ENCODE measurements around the gene GATAD2A. TPM values are rescaled to one million over a fixed set of nuclear protein-coding genes. Genes with fewer than 3 reads are reported as not detected.

Gene GATAD2A
- total and polyA plus RNA-seq, 2 of the 8 experiments (the other 6 are each of a cell fraction or from before 2014, with no cell fraction given), result 38.4 to 205 TPM

- H4K5ac ChIP-seq (ENCODE audit: insufficient read length, low read depth, low read length), result no peak overlapping the region
- peaks cover 14% of the 10 kb centered on the region for H3K79me1 ChIP-seq (ENCODE audit: low read depth, low read length)
- H4K91ac ChIP-seq (replicated peaks; ENCODE audit: insufficient read length, low read length), result no peak overlapping the region
- no peak overlapping the region for H3K4ac ChIP-seq (replicated peaks; ENCODE audit: insufficient read length, low read depth, low read length)
- H3K18ac ChIP-seq (ENCODE audit: extremely low read depth, low read length), result no peak overlapping the region
- peaks cover 4 to 41% (median 18%) of the 10 kb centered on the region in 4 experiments; a peak in 6 of 8 replicates for H3K36me3 ChIP-seq (ENCODE audit: control insufficient read depth in 2 of 4, insufficient read depth in 4 of 4, low read length in 3 of 4)
- no peak overlapping the region for H2BK20ac ChIP-seq (ENCODE audit: low read length)
- no peak for FAIRE-seq
- no peak overlapping the region for H3K23ac ChIP-seq (ENCODE audit: insufficient read length)
- 93% methylated on average over 7 of the region's 7 CpGs; no CpG with 5 or more reads in 1 of the 2 experiments for WGBS, 2 experiments (ENCODE audit: extremely low coverage in 1 of 2, insufficient coverage in 1 of 2, insufficient read length in 1 of 2, insufficient replicate concordance in 2 of 2, low coverage in 1 of 2, low lambda C conversion rate in 2 of 2, missing lambda C conversion rate in 1 of 2)
- H2BK120ac ChIP-seq (replicated peaks; ENCODE audit: low read depth, low read length), result no peak overlapping the region
- TF ChIP-seq SIN3A (conservative IDR thresholded peaks at IDR 0.05 in 1 of 2, IDR thresholded peaks at IDR 0.05 in 1 of 2; ENCODE audit: low read depth in 1 of 2, low read length in 2 of 2) (no peak), POLR2A (IDR thresholded peaks at IDR 0.05; ENCODE audit: control extremely low read depth in 1 of 2, low read depth in 2 of 2, low read length in 2 of 2) (no peak), TEAD4 (IDR thresholded peaks at IDR 0.05; ENCODE audit: low read depth, low read length) (no peak), USF2 (IDR thresholded peaks at IDR 0.05; ENCODE audit: low read length) (no peak), EGR1 (IDR thresholded peaks at IDR 0.05; ENCODE audit: borderline replicate concordance, low read depth, low read length) (no peak)
- no peak overlapping the region for H3K14ac ChIP-seq (ENCODE audit: insufficient read length)
- H3K4me3 ChIP-seq (ENCODE audit: extremely low read depth in 1 of 4, insufficient read depth in 2 of 4, low read depth in 3 of 4, low read length in 4 of 4), result no peak overlapping the region
- no peak overlapping the region for H2AFZ ChIP-seq (ENCODE audit: low read length)
- H3K4me1 ChIP-seq (replicated peaks in 1 of 4; ENCODE audit: control insufficient read depth in 3 of 4, insufficient read depth in 4 of 4, low read length in 3 of 4), result no peaks in the 10 kb centered on the region; a peak in 3 of 7 replicates
- no peak overlapping the region for H2AK5ac ChIP-seq (ENCODE audit: low read depth, low read length)
- H4K8ac ChIP-seq (ENCODE audit: extremely low read depth, insufficient read depth, low read length), result no peak overlapping the region; the same call in 1 of the 2 replicates
- POLR2A ChIA-PET (ENCODE audit: partially characterized antibody), result interaction anchor here (0.9 to 3.1 kb wide), 3 partner anchors 9 to 34 kb away, joined by 3 to 13 read pairs (median 4); no protein-coding TSS in a partner anchor
- peaks cover 0 to 42% of the 10 kb centered on the region in 2 experiments; a peak in 2 of 4 replicates for H3K79me2 ChIP-seq (ENCODE audit: control insufficient read depth in 1 of 2, insufficient read depth in 2 of 2, low read length in 2 of 2)
- H3K56ac ChIP-seq (replicated peaks; ENCODE audit: insufficient read length, low read depth, low read length), result no peak overlapping the region
- H3K27ac ChIP-seq (ENCODE audit: low read depth, low read length), result no peak overlapping the region
- no peak overlapping the region for H2BK12ac ChIP-seq (ENCODE audit: low read depth, low read length)
- no peak overlapping the region for H3K4me2 ChIP-seq (ENCODE audit: insufficient read depth in 1 of 2, low read depth in 2 of 2, low read length in 2 of 2)
- CTCF ChIA-PET (ENCODE audit: partially characterized antibody), result no interaction called here
- H2BK15ac ChIP-seq (ENCODE audit: low read length), result no peak overlapping the region
- H3K27me3 ChIP-seq (replicated peaks in 1 of 4; ENCODE audit: control insufficient read depth in 3 of 4, extremely low read depth in 1 of 4, insufficient read depth in 3 of 4, low read length in 3 of 4), result no peaks in the 10 kb centered on the region
- no peak overlapping the region for H3K9ac ChIP-seq (replicated peaks in 1 of 4; ENCODE audit: extremely low read depth in 1 of 4, low read depth in 3 of 4, low read length in 3 of 4)
- no peak for DNase-seq (ENCODE audit: low read depth in 1 of 2, low spot score in 2 of 2)
- no peaks in the 10 kb centered on the region for H3K23me2 ChIP-seq (ENCODE audit: low read depth, low read length)
- peaks cover 6 to 28% of the 10 kb centered on the region in 2 experiments for H4K20me1 ChIP-seq (replicated peaks in 1 of 2; ENCODE audit: control insufficient read depth in 1 of 2, insufficient read depth in 2 of 2, low read length in 2 of 2)
- H3K9me3 ChIP-seq (ENCODE audit: insufficient read depth in 2 of 2, low read depth in 1 of 2, low read length in 1 of 2), result no peaks in the 10 kb centered on the region
- H2BK5ac ChIP-seq (ENCODE audit: low read depth, low read length), result no peak overlapping the region
Measured at GRCh38 chr19:19524053-19524452, 118.6 kb downstream of the GATAD2A start.

Measured in H1 (cell line).